Activated naive CD4-positive, alpha-beta T cell treated with anti-CD3 and anti-CD28 coated beads, Interleukin-2, amount 50 U/mL, for 16 hours (primary cell): Measurements from ENCODE around the gene NCMAP.

Source experiments
- DNase-seq: peaks from one replicate; pipeline ENCODE4 v3.0.0-alpha.2; 2020

The NCMAP gene

DNA sequence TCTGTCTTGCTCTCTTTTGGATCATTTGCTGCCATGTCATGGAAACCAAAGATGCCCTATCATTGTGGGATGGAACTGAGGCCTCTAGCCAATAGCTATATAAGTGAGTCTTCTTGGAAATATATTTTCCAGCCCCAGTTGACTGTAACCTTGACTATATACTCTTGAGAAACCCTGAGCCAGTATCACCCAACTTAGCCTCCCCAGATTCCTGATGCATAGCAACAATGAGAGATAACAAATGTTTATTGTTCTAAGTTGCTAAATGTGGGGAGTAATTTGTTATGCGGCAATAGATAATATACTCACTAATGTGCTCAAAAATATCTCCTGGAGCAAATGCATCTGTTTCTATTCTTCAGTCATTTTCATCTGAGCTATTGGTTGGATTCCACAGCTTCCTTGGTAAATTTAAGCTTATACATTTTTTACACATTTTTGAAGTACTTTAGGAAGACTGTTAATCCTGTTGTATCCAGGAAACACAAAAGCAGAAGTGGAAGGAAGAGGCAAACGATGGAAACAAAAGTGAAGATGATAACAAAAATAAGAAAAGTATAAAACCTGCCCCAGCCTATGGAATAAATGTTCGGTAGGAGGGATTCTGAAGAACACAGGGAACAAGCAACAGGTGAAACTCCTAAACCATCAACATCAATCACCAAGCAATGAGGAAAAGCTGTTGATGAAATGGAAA is 80.9 kb downstream of the NCMAP start:
- no peak for DNase-seq

GRCh38 chr1:24639094-24639493 is 83.2 kb downstream of the NCMAP start:
- DNase-seq: no peak

- no peak for DNase-seq
Observed at GRCh38 chr1:24639881-24640280, 84.0 kb downstream of the NCMAP start.

DNA sequence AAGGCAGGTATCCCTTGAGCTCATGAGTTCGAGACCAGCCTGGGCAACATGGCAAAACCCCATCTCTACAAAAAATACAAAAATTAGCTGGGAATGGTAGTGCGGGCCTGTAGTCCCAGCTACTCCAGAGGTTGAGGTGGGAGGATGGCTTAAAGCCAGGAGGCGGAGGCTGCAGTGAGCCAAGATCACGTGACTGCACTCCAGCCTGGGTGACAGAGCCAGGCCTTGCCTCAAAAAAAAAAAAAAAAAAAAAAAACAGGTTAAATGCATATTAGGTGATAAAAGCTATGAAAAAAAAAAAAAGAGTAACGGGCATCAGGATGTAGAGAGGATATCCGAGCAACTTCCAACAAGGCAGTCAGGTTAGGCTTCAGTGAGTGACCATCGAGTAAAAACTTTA is 84.4 kb downstream of the NCMAP start:
- DNase-seq: no peak

GRCh38 chr1:24641646-24642151 is 85.8 kb downstream of the NCMAP start:
- peak; percentile 20 for DNase-seq

DNA sequence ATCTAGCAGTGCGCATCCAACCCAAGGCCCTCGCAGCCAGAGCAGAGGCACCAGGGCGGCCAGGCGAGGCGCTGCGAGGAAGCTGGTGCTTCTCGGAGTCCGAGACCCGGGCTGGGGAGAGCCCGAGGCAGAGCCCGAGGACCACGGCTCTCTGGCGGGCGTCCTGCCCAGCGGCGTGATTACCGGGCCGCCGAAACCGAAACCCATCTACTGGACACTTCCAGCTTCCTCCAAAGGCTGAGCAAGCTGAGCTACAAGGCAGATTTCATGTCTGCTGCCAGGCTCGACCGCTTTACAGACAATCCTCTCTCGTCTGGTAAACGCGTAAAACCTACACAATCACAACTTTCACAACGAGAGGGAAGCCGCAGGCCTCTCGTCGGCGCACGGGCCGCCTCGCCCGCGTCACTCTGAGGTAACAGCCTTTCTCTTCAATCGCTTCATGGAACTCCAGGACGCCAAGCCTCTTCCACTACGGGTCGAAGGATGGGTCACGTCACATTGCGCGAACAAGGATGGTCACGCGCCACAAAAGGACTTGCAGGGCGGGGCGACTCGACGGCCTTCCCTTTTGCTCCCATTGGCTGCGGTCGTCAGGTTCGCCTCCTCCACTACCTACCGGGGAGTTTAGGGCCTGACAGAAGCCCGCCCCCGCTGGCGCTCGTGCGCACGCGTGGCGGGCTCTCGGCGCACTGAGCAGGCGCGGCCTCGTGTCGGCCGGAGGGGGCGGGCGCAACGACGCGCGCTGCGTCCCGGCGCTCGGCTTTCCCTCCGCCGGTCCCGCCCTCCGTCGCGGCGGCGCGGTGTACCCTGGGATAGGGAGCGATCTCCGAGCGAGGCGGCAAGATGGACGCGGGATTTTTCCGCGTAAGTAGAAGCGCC is 86.8 kb downstream of the NCMAP start, which contains the start of gene SRRM1:
SRRM1 (plus strand) TSS at position 822 of the 882 bp plus-strand sequence; CDS start at position 847, 25 bp downstream.
- peak; percentile 99 for DNase-seq

DNA sequence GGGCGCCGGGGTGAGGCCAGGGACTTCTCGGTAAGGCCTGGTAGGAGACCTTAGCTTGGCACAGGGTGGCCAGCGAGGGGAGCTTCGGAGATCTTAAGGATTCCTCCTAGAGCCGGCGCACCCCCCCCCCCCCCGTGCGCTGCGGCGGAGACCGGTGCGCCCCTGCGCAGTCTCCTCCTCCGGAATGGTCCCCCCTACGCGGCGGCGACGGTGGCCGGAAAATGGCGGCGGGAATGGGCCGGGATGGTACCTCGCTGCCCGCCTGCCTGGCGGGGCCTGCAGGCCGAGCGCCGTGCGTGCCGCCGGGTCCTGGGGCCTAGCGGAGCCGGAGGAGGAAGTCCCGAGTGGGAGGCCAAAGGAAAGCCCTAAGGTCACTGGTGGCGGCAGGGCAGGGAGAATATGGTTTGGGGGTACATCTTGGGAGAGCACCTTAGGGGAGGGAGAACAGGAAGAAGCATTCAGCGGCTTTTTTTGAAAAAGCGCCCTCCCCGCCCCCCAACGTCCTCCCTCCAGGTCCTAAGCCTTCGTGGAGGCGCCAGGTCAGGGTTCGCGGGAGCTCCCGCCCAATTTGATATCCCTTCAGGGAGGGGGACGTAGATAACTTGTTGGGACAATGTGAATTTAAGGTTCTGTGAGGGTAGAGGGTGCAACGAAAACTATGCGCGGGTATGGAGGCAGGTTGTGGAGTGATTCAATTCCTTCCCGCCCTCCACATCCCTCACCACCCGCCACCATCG is 87.6 kb downstream of the NCMAP start:
- peak; percentile 20 for DNase-seq

GRCh38 chr1:24644100-24644384 is 88.2 kb downstream of the NCMAP start:
- no peak for DNase-seq

- DNase-seq: no peak
Observed at GRCh38 chr1:24648919-24649318, 93.0 kb downstream of the NCMAP start.

DNA sequence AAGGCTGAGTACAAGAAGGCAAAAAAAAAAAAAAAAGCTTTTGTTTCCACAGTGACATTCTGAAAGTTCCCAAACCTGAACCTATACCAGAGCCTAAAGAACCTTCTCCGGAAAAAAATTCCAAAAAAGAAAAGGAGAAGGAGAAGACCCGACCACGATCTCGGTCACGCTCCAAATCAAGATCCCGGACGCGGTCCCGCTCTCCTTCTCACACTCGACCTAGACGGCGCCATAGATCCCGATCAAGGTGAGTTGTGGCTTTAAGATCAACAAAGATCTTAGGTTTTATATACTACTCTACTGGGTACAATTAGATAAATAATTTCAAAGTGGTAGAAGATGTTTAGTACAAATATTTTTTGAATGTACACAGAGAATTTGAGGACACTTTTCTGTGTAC is 96.5 kb downstream of the NCMAP start:
- no peak for DNase-seq

GRCh38 chr1:24654010-24654409 is 98.1 kb downstream of the NCMAP start:
- DNase-seq: no peak

DNA sequence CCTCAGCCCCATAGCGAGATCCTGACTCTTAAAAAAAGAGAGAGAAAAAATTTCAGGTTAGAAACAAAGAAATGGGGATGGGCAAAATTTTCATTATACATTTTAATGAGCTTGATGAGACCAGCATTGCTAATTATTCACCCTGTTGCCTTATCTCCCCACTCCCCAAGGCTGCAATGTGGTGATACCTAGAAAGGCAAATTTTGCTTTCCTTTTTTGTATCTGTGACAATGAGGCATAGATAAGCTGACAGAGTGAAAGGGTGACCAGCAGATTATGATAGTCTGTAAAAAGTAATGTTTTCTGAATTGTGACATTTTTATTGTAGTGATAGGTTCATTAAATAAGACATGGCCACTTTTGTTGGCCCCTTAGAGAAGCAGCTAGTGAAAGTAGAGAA is 100.2 kb downstream of the NCMAP start:
- no peak for DNase-seq

DNA sequence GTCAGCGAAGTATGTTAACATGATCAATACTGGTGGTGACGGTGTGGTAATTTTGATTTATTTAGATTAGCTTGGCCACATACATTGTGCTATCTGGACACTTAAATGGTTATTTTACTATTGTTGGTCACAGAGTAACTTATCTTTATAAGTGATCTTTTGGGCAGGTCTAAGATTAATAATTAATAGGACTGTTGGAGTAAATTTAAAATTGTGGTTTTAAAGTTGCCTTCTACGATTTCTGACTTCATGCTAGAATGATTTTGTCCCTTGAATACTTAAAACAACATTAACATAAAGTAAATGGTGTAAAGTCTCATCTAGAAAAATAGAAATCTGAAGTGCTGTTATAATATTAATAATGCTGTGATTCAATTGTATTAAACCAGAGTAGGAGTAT is 101.9 kb downstream of the NCMAP start:
- no peak for DNase-seq
